Stimulated activated memory B cell treated with anti-CD40 and anti-IgM and Interleukin-4, amounts not matched to agents 10 μg/mL and 1 μg/mL and 100 μg/mL, for 72 hours (primary cell): ENCODE results near the gene SH2D6.
A peak's percentile ranks its signal among the peaks of the same experiment; 100 is the strongest.

Experiments
- ATAC-seq: fragments of 150-1000 bp; cut with Tn5 transposase; 2 replicates; pipeline ENCODE4 v1.10.0; 2021
- H3K27ac Mint-ChIP-seq: one replicate; pipeline ENCODE4 v1.8.0; 2022; ENCODE audit warnings: mild to moderate bottlenecking, mixed read lengths
- H3K27me3 Mint-ChIP-seq: one replicate; pipeline ENCODE4 v1.8.0; 2022; ENCODE audit warnings: mixed read lengths
- H3K36me3 Mint-ChIP-seq: one replicate; pipeline ENCODE4 v1.8.0; 2022; ENCODE audit warnings: mixed read lengths
- H3K4me1 Mint-ChIP-seq: one replicate; pipeline ENCODE4 v1.8.0; 2022; ENCODE audit warnings: mixed read lengths
- H3K4me3 Mint-ChIP-seq: one replicate; pipeline ENCODE4 v1.8.0; 2022; ENCODE audit warnings: mild to moderate bottlenecking, moderate library complexity, mixed read lengths
- H3K9me3 Mint-ChIP-seq: one replicate; pipeline ENCODE4 v1.8.0; 2022; ENCODE audit warnings: mixed read lengths

SH2D6 gene

GRCh38 chr2:85457043-85457442 is 38.5 kb downstream of the SH2D6 start:
- no peak overlapping the region for H3K4me3 Mint-ChIP-seq

GRCh38 chr2:85457877-85458316 is 39.4 kb downstream of the SH2D6 start:
- no peak for ATAC-seq
- Mint-ChIP-seq H3K4me1 (no peaks in the 10 kb centered on the region), H3K27ac (no peak overlapping the region), H3K27me3 (no peaks in the 10 kb centered on the region), H3K4me3 (no peak overlapping the region), H3K36me3 (no peaks in the 10 kb centered on the region), H3K9me3 (no peaks in the 10 kb centered on the region)

More at GRCh38 chr2:85457043-85457442, 38.5 kb downstream of the SH2D6 start:
- H3K36me3 Mint-ChIP-seq, result no peaks in the 10 kb centered on the region
- H3K27ac Mint-ChIP-seq, result no peak overlapping the region
- ATAC-seq, result no peak
- no peaks in the 10 kb centered on the region for H3K4me1 Mint-ChIP-seq
- H3K9me3 Mint-ChIP-seq, result no peaks in the 10 kb centered on the region
- H3K27me3 Mint-ChIP-seq, result no peaks in the 10 kb centered on the region

- H3K4me3 Mint-ChIP-seq, result no peak overlapping the region
- no peaks in the 10 kb centered on the region for H3K36me3 Mint-ChIP-seq
- H3K4me1 Mint-ChIP-seq, result no peaks in the 10 kb centered on the region
- H3K9me3 Mint-ChIP-seq, result no peaks in the 10 kb centered on the region
- no peaks in the 10 kb centered on the region for H3K27me3 Mint-ChIP-seq
- ATAC-seq, result no peak
- H3K27ac Mint-ChIP-seq, result no peak overlapping the region
These were observed 40.4 kb downstream of the SH2D6 start for GRCh38 chr2:85458601-85459563.

GRCh38 chr2:85459771-85460170 is 41.3 kb downstream of the SH2D6 start:
- H3K9me3 Mint-ChIP-seq, result no peaks in the 10 kb centered on the region
- no peaks in the 10 kb centered on the region for H3K4me1 Mint-ChIP-seq
- no peak overlapping the region for H3K4me3 Mint-ChIP-seq
- ATAC-seq, result no peak
- no peaks in the 10 kb centered on the region for H3K27me3 Mint-ChIP-seq
- no peak overlapping the region for H3K27ac Mint-ChIP-seq
- no peaks in the 10 kb centered on the region for H3K36me3 Mint-ChIP-seq

GRCh38 chr2:85462322-85462721 is 43.8 kb downstream of the SH2D6 start:
- no peak overlapping the region for H3K4me3 Mint-ChIP-seq
- no peaks in the 10 kb centered on the region for H3K36me3 Mint-ChIP-seq
- ATAC-seq, result no peak
- no peaks in the 10 kb centered on the region for H3K9me3 Mint-ChIP-seq
- H3K4me1 Mint-ChIP-seq, result no peaks in the 10 kb centered on the region
- H3K27me3 Mint-ChIP-seq, result no peaks in the 10 kb centered on the region
- H3K27ac Mint-ChIP-seq, result no peak overlapping the region

- no peaks in the 10 kb centered on the region for H3K36me3 Mint-ChIP-seq
- H3K27ac Mint-ChIP-seq, result no peak overlapping the region
- ATAC-seq, result no peak
These were observed 49.7 kb downstream of the SH2D6 start for GRCh38 chr2:85468096-85468703.

GRCh38 chr2:85468704-85469349 is 50.3 kb downstream of the SH2D6 start:
- Mint-ChIP-seq H3K9me3 (no peaks in the 10 kb centered on the region), H3K4me3 (no peak overlapping the region), H3K27me3 (no peaks in the 10 kb centered on the region), H3K4me1 (no peaks in the 10 kb centered on the region), H3K27ac (no peak overlapping the region), H3K36me3 (no peaks in the 10 kb centered on the region)
- ATAC-seq, result no peak

More at GRCh38 chr2:85468096-85468703, 49.7 kb downstream of the SH2D6 start:
- Mint-ChIP-seq H3K27me3 (no peaks in the 10 kb centered on the region), H3K4me3 (no peak overlapping the region), H3K9me3 (no peaks in the 10 kb centered on the region), H3K4me1 (no peaks in the 10 kb centered on the region)

- H3K9me3 Mint-ChIP-seq, result no peaks in the 10 kb centered on the region
- ATAC-seq, result peak; percentile 56
- no peaks in the 10 kb centered on the region for H3K4me1 Mint-ChIP-seq
- no peak overlapping the region for H3K4me3 Mint-ChIP-seq
- peaks cover 6% of the 10 kb centered on the region for H3K27me3 Mint-ChIP-seq
- no peak overlapping the region for H3K27ac Mint-ChIP-seq
- no peaks in the 10 kb centered on the region for H3K36me3 Mint-ChIP-seq
These were observed 52.6 kb downstream of the SH2D6 start for GRCh38 chr2:85470850-85471800.

- Mint-ChIP-seq H3K4me1 (no peaks in the 10 kb centered on the region), H3K36me3 (no peaks in the 10 kb centered on the region), H3K9me3 (no peaks in the 10 kb centered on the region), H3K4me3 (no peak overlapping the region), H3K27ac (no peak overlapping the region), H3K27me3 (peaks cover 14% of the 10 kb centered on the region)
- ATAC-seq, result no peak
These were observed 53.7 kb downstream of the SH2D6 start for GRCh38 chr2:85472261-85472660.

- Mint-ChIP-seq H3K4me1 (no peaks in the 10 kb centered on the region), H3K27me3 (peaks cover 18% of the 10 kb centered on the region), H3K27ac (no peak overlapping the region), H3K36me3 (no peaks in the 10 kb centered on the region), H3K4me3 (no peak overlapping the region), H3K9me3 (no peaks in the 10 kb centered on the region)
- ATAC-seq, result no peak
These were observed 57.4 kb downstream of the SH2D6 start for GRCh38 chr2:85475799-85476490.

- Mint-ChIP-seq H3K9me3 (no peaks in the 10 kb centered on the region), H3K36me3 (no peaks in the 10 kb centered on the region), H3K27ac (no peak overlapping the region), H3K27me3 (peaks cover 18% of the 10 kb centered on the region), H3K4me1 (no peaks in the 10 kb centered on the region), H3K4me3 (no peak overlapping the region)
- no peak for ATAC-seq
These were observed 58.1 kb downstream of the SH2D6 start for GRCh38 chr2:85476624-85477023.

GRCh38 chr2:85477884-85478283 is 59.4 kb downstream of the SH2D6 start:
- Mint-ChIP-seq H3K27me3 (peaks cover 18% of the 10 kb centered on the region), H3K4me3 (no peak overlapping the region), H3K36me3 (no peaks in the 10 kb centered on the region), H3K4me1 (no peaks in the 10 kb centered on the region), H3K27ac (no peak overlapping the region), H3K9me3 (no peaks in the 10 kb centered on the region)
- no peak for ATAC-seq

- Mint-ChIP-seq H3K36me3 (no peaks in the 10 kb centered on the region), H3K27ac (no peak overlapping the region), H3K4me1 (no peaks in the 10 kb centered on the region), H3K27me3 (peaks cover 5% of the 10 kb centered on the region), H3K9me3 (peaks cover 2% of the 10 kb centered on the region), H3K4me3 (no peak overlapping the region)
- ATAC-seq, result no peak
These were observed 63.6 kb downstream of the SH2D6 start for GRCh38 chr2:85481818-85482777.
